HEK293T (cell line): ENCODE measurements around the gene CAVIN3.

Source experiments
- CTCF ChIA-PET: fragments of 350-600 bp; formaldehyde crosslinking; extraction: SDS; loops from one replicate; lab custom pipeline; 2021; ENCODE audit warnings: antibody characterized with exemption, inconsistent platforms; lab: Yijun Ruan, JAX
- POLR2A ChIA-PET: fragments of 350-600 bp; formaldehyde crosslinking; extraction: SDS; loops from one replicate; lab custom pipeline; 2020; ENCODE audit warnings: antibody characterized with exemption, inconsistent platforms; lab: Yijun Ruan, JAX
- DNase-seq: peaks from one replicate; pipeline ENCODE4 v3.0.0; 2012; ENCODE audit warnings: mixed read lengths; ENCODE audit errors: extremely low spot score
- CTBP1 ChIP-seq: fragments of 450-650 bp; IDR thresholded peaks from 2 replicates; pipeline ENCODE4 v1.6.1; 2016; ENCODE audit warnings: borderline replicate concordance
- SUZ12 ChIP-seq: fragments of 450-650 bp; IDR thresholded peaks from 2 replicates; pipeline ENCODE4 v1.6.1; 2016; ENCODE audit warnings: mild to moderate bottlenecking
- TARDBP ChIP-seq: fragments of 450-650 bp; IDR thresholded peaks from 2 replicates; pipeline ENCODE4 v1.6.1; 2016
- ZNF384 ChIP-seq: fragments of 450-650 bp; IDR thresholded peaks from 2 replicates; pipeline ENCODE4 v1.6.1; 2016

Gene CAVIN3

GRCh38 chr11:6269994-6270393 lies 50.3 kb downstream of the CAVIN3 start:
- CTCF ChIA-PET: no interaction called here
- POLR2A ChIA-PET: no interaction called here
- TF ChIP-seq TARDBP: no peak
- TF ChIP-seq ZNF384: no peak
- no peak for TF ChIP-seq CTBP1
- TF ChIP-seq SUZ12: no peak
- no peak for DNase-seq
